OCI-LY7 (cell line): ENCODE measurements around the gene GAL. TPM values are rescaled to one million over a fixed set of nuclear protein-coding genes. Genes with fewer than 3 reads are reported as not detected.

Experiments used
- BruUV-seq: library from RNA; stranded (reverse); fragments of 400-500 nt; replicated peaks from 2 replicates; lab custom pipeline; 2021; lab: Mats Ljungman, UMichigan
- CTCF ChIA-PET: fragments of 300-600 bp; sonication (Branson Sonifier 250); formaldehyde crosslinking; loops from one replicate; lab custom pipeline; 2022; ENCODE audit warnings: antibody characterized with exemption; ENCODE audit not compliant: unreplicated experiment; lab: Charles Lee
- POLR2A ChIA-PET: fragments of 300-600 bp; sonication (Branson Sonifier 250); formaldehyde crosslinking; loops from one replicate; lab custom pipeline; 2022; ENCODE audit warnings: antibody characterized with exemption; lab: Charles Lee
- DNase-seq: peaks from one replicate; pipeline ENCODE4 v3.0.0-alpha.2; 2015; ENCODE audit warnings: low spot score
- H2AFZ ChIP-seq: fragments of 200-600 bp; sonication (generic), shearing (Covaris generic); 2 replicates; pipeline ENCODE4 v1.6.1; 2014; ENCODE audit warnings: mild to moderate bottlenecking, antibody characterized with exemption, low read length, moderate library complexity
- H3K27ac ChIP-seq: fragments of 200-600 bp; sonication (generic); 2 replicates; pipeline ENCODE4 v1.5.1; 2014; ENCODE audit warnings: mixed run types, low read depth, mild to moderate bottlenecking, moderate library complexity, low read length, inconsistent platforms; ENCODE audit not compliant: poor library complexity, severe bottlenecking
- H3K36me3 ChIP-seq: fragments of 200-600 bp; sonication (generic); 2 replicates; pipeline ENCODE4 v1.6.1; 2014; ENCODE audit warnings: mild to moderate bottlenecking, antibody characterized with exemption, low read length, moderate library complexity, mixed read lengths; ENCODE audit not compliant: insufficient read depth
- H3K4me1 ChIP-seq: fragments of 200-600 bp; sonication (generic); 2 replicates; pipeline ENCODE4 v1.5.1; 2014; ENCODE audit warnings: mild to moderate bottlenecking, low read length; ENCODE audit not compliant: insufficient read depth, poor library complexity, severe bottlenecking
- H3K4me2 ChIP-seq: fragments of 200-600 bp; sonication (generic); 2 replicates; pipeline ENCODE4 v1.6.1; 2014; ENCODE audit warnings: mild to moderate bottlenecking, low read length
- H3K4me3 ChIP-seq: fragments of 200-600 bp; sonication (generic); 2 replicates; pipeline ENCODE4 v1.5.1; 2014; ENCODE audit warnings: mild to moderate bottlenecking, low read depth, low read length; ENCODE audit not compliant: poor library complexity, severe bottlenecking
- H3K79me2 ChIP-seq: fragments of 200-600 bp; sonication (generic); 2 replicates; pipeline ENCODE4 v1.6.1; 2016; ENCODE audit warnings: low read depth, mild to moderate bottlenecking, low read length, moderate library complexity, mixed read lengths; ENCODE audit not compliant: insufficient read depth
- H3K9me2 ChIP-seq: fragments of 200-600 bp; sonication (generic); 2 replicates; pipeline ENCODE4 v1.6.1; 2016; ENCODE audit warnings: mild to moderate bottlenecking, low read length, mixed read lengths; ENCODE audit not compliant: insufficient read depth
- H3K9me3 ChIP-seq: fragments of 200-600 bp; sonication (generic); 2 replicates; pipeline ENCODE4 v1.6.1; 2014; ENCODE audit warnings: mild to moderate bottlenecking, mixed run types, low read length, mixed read lengths
- H4K20me1 ChIP-seq: fragments of 200-600 bp; sonication (generic); 2 replicates; pipeline ENCODE4 v1.6.1; 2014; ENCODE audit warnings: mild to moderate bottlenecking, antibody characterized with exemption, low read length, moderate library complexity, mixed read lengths; ENCODE audit not compliant: insufficient read depth
- EZH2phosphoT487 ChIP-seq: fragments of 200-600 bp; sonication (generic); IDR thresholded peaks from 2 replicates; pipeline ENCODE4 v1.6.1; 2018; ENCODE audit warnings: low read depth, borderline replicate concordance, mild to moderate bottlenecking, mixed run types, antibody characterized with exemption, low read length, moderate library complexity, mixed read lengths
- intact Hi-C: fragments of 100-400 bp; cut with micrococcal nuclease; formaldehyde crosslinking; loops from one replicate; pipeline ENCODE4 v1.10.0; 2022; ENCODE audit not compliant: unreplicated experiment
- total RNA-seq, 2 experiments: library from RNA; depleted of rRNA in 1 of 2; stranded (reverse); fragments of >200 nt in 1 of 2; shearing (Covaris generic) in 1 of 2; gene quantifications; 2 replicates each; pipeline ENCODE4 v1.2.3, GENCODE V29; 2014 to 2022
- TF ChIP-seq, protein P1 (sequence below): fragments of 200-600 bp; sonication (generic); conservative IDR thresholded peaks from 2 replicates; pipeline ENCODE4 v1.5.1; 2014; ENCODE audit warnings: mild to moderate bottlenecking, antibody characterized with exemption, low read length, moderate library complexity, mixed read lengths

The GAL gene
- total RNA-seq, 2 experiments from 2014 or later, result not detected

DNA sequence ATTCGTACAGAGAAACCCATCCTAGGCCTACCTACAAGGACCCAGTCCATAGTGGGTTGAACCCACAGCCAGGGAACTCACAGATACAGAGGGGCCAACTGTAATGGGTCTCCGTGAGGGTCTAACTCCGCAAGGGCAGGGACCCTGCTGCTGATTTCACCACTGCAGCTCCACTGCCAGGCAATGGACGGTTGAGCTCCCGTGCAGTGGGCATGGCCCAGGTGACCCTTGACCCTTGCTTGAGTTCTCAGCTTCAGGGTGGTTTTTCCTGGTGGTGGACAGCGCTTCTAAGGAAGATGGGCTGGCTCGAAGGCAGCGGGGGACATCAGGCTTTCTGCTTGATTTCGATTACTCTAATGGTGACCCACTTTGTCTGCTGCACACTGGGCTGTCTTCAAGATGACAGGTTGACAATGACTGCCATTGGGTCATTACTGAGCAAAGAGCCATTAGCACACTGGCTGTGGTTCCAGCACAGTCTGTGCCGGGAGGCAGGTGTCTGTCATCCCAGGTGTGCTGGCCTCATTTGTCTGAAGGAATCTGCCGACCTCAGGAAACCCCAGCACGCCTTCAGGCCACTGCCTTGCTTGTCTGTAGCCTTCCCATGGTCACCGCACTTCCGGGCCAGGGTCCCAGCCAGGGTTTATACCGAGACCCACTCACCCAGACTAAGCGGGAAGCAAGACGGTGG lies 3.7 kb upstream of the GAL start:
- Histone ChIP-seq H3K4me1 (no peaks in the 10 kb centered on the region), H3K4me3 (no peak overlapping the region), H3K4me2 (no peak overlapping the region), H3K36me3 (no peaks in the 10 kb centered on the region), H3K79me2 (no peaks in the 10 kb centered on the region), H4K20me1 (no peaks in the 10 kb centered on the region), H2AFZ (no peak overlapping the region), H3K9me2 (no peaks in the 10 kb centered on the region), H3K9me3 (no peaks in the 10 kb centered on the region), H3K27ac (no peak overlapping the region)
- ChIA-PET POLR2A (no interaction called here), CTCF (no interaction called here)
- TF ChIP-seq, protein P1, sequence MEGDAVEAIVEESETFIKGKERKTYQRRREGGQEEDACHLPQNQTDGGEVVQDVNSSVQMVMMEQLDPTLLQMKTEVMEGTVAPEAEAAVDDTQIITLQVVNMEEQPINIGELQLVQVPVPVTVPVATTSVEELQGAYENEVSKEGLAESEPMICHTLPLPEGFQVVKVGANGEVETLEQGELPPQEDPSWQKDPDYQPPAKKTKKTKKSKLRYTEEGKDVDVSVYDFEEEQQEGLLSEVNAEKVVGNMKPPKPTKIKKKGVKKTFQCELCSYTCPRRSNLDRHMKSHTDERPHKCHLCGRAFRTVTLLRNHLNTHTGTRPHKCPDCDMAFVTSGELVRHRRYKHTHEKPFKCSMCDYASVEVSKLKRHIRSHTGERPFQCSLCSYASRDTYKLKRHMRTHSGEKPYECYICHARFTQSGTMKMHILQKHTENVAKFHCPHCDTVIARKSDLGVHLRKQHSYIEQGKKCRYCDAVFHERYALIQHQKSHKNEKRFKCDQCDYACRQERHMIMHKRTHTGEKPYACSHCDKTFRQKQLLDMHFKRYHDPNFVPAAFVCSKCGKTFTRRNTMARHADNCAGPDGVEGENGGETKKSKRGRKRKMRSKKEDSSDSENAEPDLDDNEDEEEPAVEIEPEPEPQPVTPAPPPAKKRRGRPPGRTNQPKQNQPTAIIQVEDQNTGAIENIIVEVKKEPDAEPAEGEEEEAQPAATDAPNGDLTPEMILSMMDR, result no peak
- no peak for TF ChIP-seq EZH2phosphoT487
- DNase-seq, result no peak
- BruUV-seq, result no TSS peak
- intact Hi-C loops, result no loop called here

- ChIA-PET POLR2A (no interaction called here), CTCF (no interaction called here)
- no peak for DNase-seq
- TF ChIP-seq, protein P1, result no peak
- no peak for TF ChIP-seq EZH2phosphoT487
- Histone ChIP-seq H3K4me1 (no peaks in the 10 kb centered on the region), H3K79me2 (no peaks in the 10 kb centered on the region), H3K27ac (no peak overlapping the region), H3K9me2 (no peaks in the 10 kb centered on the region), H2AFZ (no peak overlapping the region), H3K4me2 (no peak overlapping the region), H3K9me3 (no peaks in the 10 kb centered on the region), H3K4me3 (no peak overlapping the region), H3K36me3 (no peaks in the 10 kb centered on the region), H4K20me1 (no peaks in the 10 kb centered on the region)
- intact Hi-C loops, result no loop called here
- no TSS peak for BruUV-seq
Observed at GRCh38 chr11:68682531-68682961, 1.8 kb upstream of the GAL start.

DNA sequence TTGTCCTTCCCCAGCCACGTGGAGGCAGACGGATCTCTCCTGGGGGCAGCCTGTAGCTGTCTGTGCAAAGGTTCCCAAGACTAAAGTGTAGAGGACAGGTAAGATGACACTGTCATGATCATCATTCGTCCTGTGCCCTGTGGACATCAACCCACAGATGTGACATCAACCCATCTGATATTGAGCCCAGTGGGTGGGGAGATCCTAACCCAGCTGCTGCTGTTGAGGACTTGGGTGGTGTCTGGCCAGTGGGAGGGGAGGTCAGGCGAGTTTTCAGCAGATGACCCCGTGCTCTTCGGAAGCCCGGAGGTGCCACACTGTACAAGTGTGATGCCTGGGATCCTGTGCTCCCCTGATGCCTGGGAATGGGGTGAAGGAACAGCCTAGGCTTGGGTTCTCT lies 1.2 kb upstream of the GAL start:
- no TSS peak for BruUV-seq
- H3K4me3 ChIP-seq, result no peak overlapping the region
- H2AFZ ChIP-seq, result no peak overlapping the region
- CTCF ChIA-PET, result no interaction called here
- no peaks in the 10 kb centered on the region for H3K36me3 ChIP-seq
- H3K9me3 ChIP-seq, result no peaks in the 10 kb centered on the region
- intact Hi-C loops, result no loop called here
- H3K9me2 ChIP-seq, result no peaks in the 10 kb centered on the region
- no peak overlapping the region for H3K27ac ChIP-seq
- no peak for TF ChIP-seq EZH2phosphoT487
- TF ChIP-seq, protein P1, result no peak
- no peaks in the 10 kb centered on the region for H4K20me1 ChIP-seq
- DNase-seq, result no peak
- H3K4me1 ChIP-seq, result no peaks in the 10 kb centered on the region
- POLR2A ChIA-PET, result no interaction called here
- H3K4me2 ChIP-seq, result no peak overlapping the region
- H3K79me2 ChIP-seq, result no peaks in the 10 kb centered on the region
